ENCODE data around the gene NOX3. TPM values are rescaled to one million over a fixed set of nuclear protein-coding genes. Genes with fewer than 3 reads are reported as not detected.

Gene NOX3
- total RNA-seq, 5 donors from 2014 or later (not counting 1 experiment from before 2014, with no cell fraction given), result not detected

- no CpG with 5 or more reads among the region's 5 CpGs for WGBS (ENCODE audit: insufficient coverage)
- H3K4me1 Mint-ChIP-seq, result no peaks in the 10 kb centered on the region
- ChIA-PET POLR2A (no interaction called here), CTCF (no interaction called here)
- peaks cover 4 to 24% of the 10 kb centered on the region in 2 donors for H3K27me3 Mint-ChIP-seq
- Histone ChIP-seq H3K4me3 (ENCODE audit: control insufficient read depth in 1 of 2, extremely low read depth in 1 of 2, low read length in 1 of 2) (no peak overlapping the region), H3K27me3 (replicated peaks in 1 of 2; ENCODE audit: control insufficient read depth in 2 of 2, extremely low read depth in 1 of 2, insufficient read depth in 2 of 2, low read length in 1 of 2) (peaks cover 0 to 24% of the 10 kb centered on the region in 2 experiments), H3K4me1 (ENCODE audit: control insufficient read depth in 1 of 2, extremely low read depth in 1 of 2, insufficient read depth in 2 of 2, low read length in 2 of 2) (no peaks in the 10 kb centered on the region), H3K36me3 (ENCODE audit: control insufficient read depth in 2 of 2, extremely low read depth in 1 of 2, insufficient read depth in 1 of 2, low read length in 1 of 2) (no peaks in the 10 kb centered on the region), H3K27ac (ENCODE audit: low read length) (no peak overlapping the region), H3K9me3 (no peaks in the 10 kb centered on the region)
- H3K36me3 Mint-ChIP-seq, result peaks cover 13% of the 10 kb centered on the region
- H3K27ac Mint-ChIP-seq, result no peak overlapping the region
- ATAC-seq (replicated peaks in 1 of 4) (no peak), DNase-seq (no peak)
- no peak overlapping the region for H3K4me3 Mint-ChIP-seq
- peaks cover 26 to 46% (median 27%) of the 10 kb centered on the region in 3 donors for H3K9me3 Mint-ChIP-seq
Observed at GRCh38 chr6:155351273-155352129, 104.1 kb downstream of the NOX3 start.

- peaks cover 23 to 51% (median 32%) of the 10 kb centered on the region in 3 donors for H3K9me3 Mint-ChIP-seq
- WGBS (ENCODE audit: insufficient coverage), result 92% methylated on average over 2 of the region's 6 CpGs
- POLR2A ChIA-PET, result no interaction called here
Observed at GRCh38 chr6:155349956-155350355, 105.7 kb downstream of the NOX3 start.

GRCh38 chr6:155349129-155349528 is 106.5 kb downstream of the NOX3 start:
- H3K36me3 Mint-ChIP-seq, result peaks cover 8% of the 10 kb centered on the region
- no peak overlapping the region for H3K4me3 Mint-ChIP-seq
- Histone ChIP-seq H3K27me3 (replicated peaks in 1 of 2; ENCODE audit: control insufficient read depth in 2 of 2, extremely low read depth in 1 of 2, insufficient read depth in 2 of 2, low read length in 1 of 2) (peaks cover 0 to 24% of the 10 kb centered on the region in 2 experiments), H3K36me3 (ENCODE audit: control insufficient read depth in 2 of 2, extremely low read depth in 1 of 2, insufficient read depth in 1 of 2, low read length in 1 of 2) (no peaks in the 10 kb centered on the region), H3K4me1 (ENCODE audit: control insufficient read depth in 1 of 2, extremely low read depth in 1 of 2, insufficient read depth in 2 of 2, low read length in 2 of 2) (no peaks in the 10 kb centered on the region), H3K27ac (ENCODE audit: low read length) (no peak overlapping the region), H3K4me3 (ENCODE audit: control insufficient read depth in 1 of 2, extremely low read depth in 1 of 2, low read length in 1 of 2) (no peak overlapping the region), H3K9me3 (no peaks in the 10 kb centered on the region)
- POLR2A ChIA-PET, result no interaction called here
- no peak for ATAC-seq (replicated peaks in 1 of 4)
- CTCF ChIA-PET, result interaction anchor here in 1 of 2 donors (0.5 kb wide), 1 partner anchor 163 kb away, joined by 4 read pairs; no protein-coding TSS in a partner anchor
- no CpG with 5 or more reads among the region's 2 CpGs for WGBS (ENCODE audit: insufficient coverage)
- H3K27me3 Mint-ChIP-seq, result peaks cover 4 to 17% of the 10 kb centered on the region in 2 donors
- H3K9me3 Mint-ChIP-seq, result peaks cover 16 to 43% (median 28%) of the 10 kb centered on the region in 3 donors
- no peak overlapping the region for H3K27ac Mint-ChIP-seq
- no peaks in the 10 kb centered on the region for H3K4me1 Mint-ChIP-seq
- DNase-seq, result no peak

More at GRCh38 chr6:155349956-155350355, 105.7 kb downstream of the NOX3 start:
- DNase-seq (no peak), ATAC-seq (replicated peaks in 1 of 4) (no peak)
- no peaks in the 10 kb centered on the region for H3K36me3 ChIP-seq (ENCODE audit: control insufficient read depth in 2 of 2, extremely low read depth in 1 of 2, insufficient read depth in 1 of 2, low read length in 1 of 2)
- H3K4me3 Mint-ChIP-seq, result no peak overlapping the region
- H3K4me1 Mint-ChIP-seq, result no peaks in the 10 kb centered on the region
- H3K4me3 ChIP-seq (ENCODE audit: control insufficient read depth in 1 of 2, extremely low read depth in 1 of 2, low read length in 1 of 2), result no peak overlapping the region
- peaks cover 13% of the 10 kb centered on the region for H3K36me3 Mint-ChIP-seq
- CTCF ChIA-PET, result interaction anchor here in 1 of 2 donors (0.5 to 0.6 kb wide), 2 partner anchors 162 to 657 kb away, joined by 4 read pairs; no protein-coding TSS in a partner anchor
- no peak overlapping the region for H3K27ac ChIP-seq (ENCODE audit: low read length)
- no peak overlapping the region for H3K27ac Mint-ChIP-seq
- no peaks in the 10 kb centered on the region for H3K4me1 ChIP-seq (ENCODE audit: control insufficient read depth in 1 of 2, extremely low read depth in 1 of 2, insufficient read depth in 2 of 2, low read length in 2 of 2)
- H3K27me3 ChIP-seq (replicated peaks in 1 of 2; ENCODE audit: control insufficient read depth in 2 of 2, extremely low read depth in 1 of 2, insufficient read depth in 2 of 2, low read length in 1 of 2), result peaks cover 0 to 24% of the 10 kb centered on the region in 2 experiments
- H3K9me3 ChIP-seq, result no peaks in the 10 kb centered on the region
- peaks cover 4 to 21% of the 10 kb centered on the region in 2 donors for H3K27me3 Mint-ChIP-seq

GRCh38 chr6:155347800-155348199 is 107.8 kb downstream of the NOX3 start:
- H3K27ac Mint-ChIP-seq, result no peak overlapping the region
- H3K36me3 Mint-ChIP-seq, result peaks cover 8% of the 10 kb centered on the region
- ChIA-PET POLR2A (no interaction called here), CTCF (interaction anchor here in 1 of 2 donors (0.6 kb wide), 1 partner anchor 19 kb away, joined by 3 read pairs; no protein-coding TSS in a partner anchor)
- Histone ChIP-seq H3K4me1 (ENCODE audit: control insufficient read depth in 1 of 2, extremely low read depth in 1 of 2, insufficient read depth in 2 of 2, low read length in 2 of 2) (no peaks in the 10 kb centered on the region), H3K27ac (ENCODE audit: low read length) (no peak overlapping the region), H3K27me3 (replicated peaks in 1 of 2; ENCODE audit: control insufficient read depth in 2 of 2, extremely low read depth in 1 of 2, insufficient read depth in 2 of 2, low read length in 1 of 2) (peaks cover 0 to 20% of the 10 kb centered on the region in 2 experiments), H3K9me3 (no peaks in the 10 kb centered on the region), H3K4me3 (ENCODE audit: control insufficient read depth in 1 of 2, extremely low read depth in 1 of 2, low read length in 1 of 2) (no peak overlapping the region), H3K36me3 (ENCODE audit: control insufficient read depth in 2 of 2, extremely low read depth in 1 of 2, insufficient read depth in 1 of 2, low read length in 1 of 2) (no peaks in the 10 kb centered on the region)
- DNase-seq (no peak), ATAC-seq (replicated peaks in 1 of 4) (no peak)
- H3K4me1 Mint-ChIP-seq, result no peaks in the 10 kb centered on the region
- H3K9me3 Mint-ChIP-seq, result peaks cover 16 to 32% (median 24%) of the 10 kb centered on the region in 3 donors
- H3K27me3 Mint-ChIP-seq, result peaks cover 4 to 17% of the 10 kb centered on the region in 2 donors
- WGBS (ENCODE audit: insufficient coverage), result 38% methylated on average over 1 of the region's 1 CpG
- H3K4me3 Mint-ChIP-seq, result no peak overlapping the region

- Histone ChIP-seq H3K4me1 (ENCODE audit: control insufficient read depth in 1 of 2, extremely low read depth in 1 of 2, insufficient read depth in 2 of 2, low read length in 2 of 2) (no peaks in the 10 kb centered on the region), H3K27ac (ENCODE audit: low read length) (no peak overlapping the region), H3K36me3 (ENCODE audit: control insufficient read depth in 2 of 2, extremely low read depth in 1 of 2, insufficient read depth in 1 of 2, low read length in 1 of 2) (no peaks in the 10 kb centered on the region), H3K4me3 (ENCODE audit: control insufficient read depth in 1 of 2, extremely low read depth in 1 of 2, low read length in 1 of 2) (no peak overlapping the region), H3K9me3 (no peaks in the 10 kb centered on the region), H3K27me3 (replicated peaks in 1 of 2; ENCODE audit: control insufficient read depth in 2 of 2, extremely low read depth in 1 of 2, insufficient read depth in 2 of 2, low read length in 1 of 2) (peaks cover 0 to 20% of the 10 kb centered on the region in 2 experiments)
- ATAC-seq (replicated peaks in 1 of 4), result no peak
- peaks cover 8% of the 10 kb centered on the region for H3K36me3 Mint-ChIP-seq
- H3K4me3 Mint-ChIP-seq, result no peak overlapping the region
- ChIA-PET POLR2A (no interaction called here), CTCF (no interaction called here)
- no peaks in the 10 kb centered on the region for H3K4me1 Mint-ChIP-seq
- no peak overlapping the region for H3K27ac Mint-ChIP-seq
- DNase-seq, result no peak
- H3K9me3 Mint-ChIP-seq, result peaks cover 16 to 32% (median 24%) of the 10 kb centered on the region in 3 donors
- peaks cover 4 to 14% of the 10 kb centered on the region in 2 donors for H3K27me3 Mint-ChIP-seq
Observed at GRCh38 chr6:155346957-155347356, 108.7 kb downstream of the NOX3 start.
